Measurements from ENCODE around the gene MACROD2. TPM values are rescaled to one million over a fixed set of nuclear protein-coding genes. Genes with fewer than 3 reads are reported as not detected.

MACROD2 gene
- polyA plus RNA-seq, 2 of the 4 experiments (the other 2 are of a cell fraction) = 0.96 to 1.3 TPM

DNA sequence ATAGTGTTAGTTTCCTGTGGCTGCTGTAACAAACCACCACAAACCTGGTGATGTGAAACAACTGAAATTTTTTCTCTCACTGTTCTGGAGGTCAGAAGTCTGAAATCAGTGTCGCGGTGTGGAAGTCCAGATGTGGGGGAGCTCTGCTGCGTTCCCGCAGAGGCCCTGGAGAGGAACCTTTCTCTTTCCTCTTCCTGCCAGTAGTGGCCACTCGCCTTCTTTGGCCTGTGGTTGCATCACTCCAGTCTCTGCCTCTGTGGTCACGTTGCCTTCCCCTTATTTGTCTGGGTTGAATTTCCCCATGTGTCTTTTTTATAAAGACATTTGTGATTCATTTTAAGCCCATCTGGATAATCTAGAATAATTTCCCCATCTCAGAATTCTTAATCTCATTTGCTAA, 637.6 kb downstream of the MACROD2 start:
- ChIA-PET POLR2A (no interaction called here), CTCF (no interaction called here)
- no peaks in the 10 kb centered on the region for H3K4me1 ChIP-seq
- no peak for FAIRE-seq
- no peak overlapping the region for H3K27ac ChIP-seq
- no peak for TF ChIP-seq CEBPB (IDR thresholded peaks at IDR 0.05)
- no peak for TF ChIP-seq EHF (CRISPR knock-in tag; IDR thresholded peaks at IDR 0.05)
- no peak for TF ChIP-seq FOSL2 (IDR thresholded peaks at IDR 0.05)
- TF ChIP-seq FOSL2 (CRISPR knock-in tag; IDR thresholded peaks at IDR 0.05) = no peak
- no peak for TF ChIP-seq ZNF302 (CRISPR knock-in tag; IDR thresholded peaks at IDR 0.05)
- no peak for TF ChIP-seq SMC3 (IDR thresholded peaks at IDR 0.05)
- TF ChIP-seq JUNB (IDR thresholded peaks at IDR 0.05) = no peak
- no peak for TF ChIP-seq JUN (IDR thresholded peaks at IDR 0.05)
- TF ChIP-seq NR3C1 (IDR thresholded peaks at IDR 0.05) = no peak
- no peak for TF ChIP-seq KDM1A (IDR thresholded peaks at IDR 0.05; ENCODE audit: low read depth)
- no peak for TF ChIP-seq RFX5 (IDR thresholded peaks at IDR 0.05)
- TF ChIP-seq EHMT2 (IDR thresholded peaks at IDR 0.05; ENCODE audit: low read depth) = no peak
- TF ChIP-seq HEYL (CRISPR knock-in tag; IDR thresholded peaks at IDR 0.05) = no peak
- no peak for TF ChIP-seq NFE2L2 (conservative IDR thresholded peaks at IDR 0.05; ENCODE audit: low read length)
- TF ChIP-seq RARB (CRISPR knock-in tag; IDR thresholded peaks at IDR 0.05) = no peak
- no peak for TF ChIP-seq BCL3 (IDR thresholded peaks at IDR 0.05)
- no peak for TF ChIP-seq CBX2 (IDR thresholded peaks at IDR 0.05; ENCODE audit: borderline replicate concordance, low read depth)
- WGBS (ENCODE audit: missing lambda C conversion rate) = 84% methylated on average over 6 of the region's 6 CpGs
- H3K9me3 ChIP-seq = no peaks in the 10 kb centered on the region
- no peak for ATAC-seq
- DNase-seq (ENCODE audit: low read depth in 1 of 2, low spot score in 1 of 2) = no peak
- no peak overlapping the region for H3K4me3 ChIP-seq
- H3K4me2 ChIP-seq = no peak overlapping the region

- 72% methylated on average over 5 of the region's 5 CpGs for WGBS (ENCODE audit: missing lambda C conversion rate)
Measured at GRCh38 chr20:14633507-14633906, 638.2 kb downstream of the MACROD2 start.

More at GRCh38 chr20:14633507-14633906, 638.2 kb downstream of the MACROD2 start:
- ATAC-seq (no peak), FAIRE-seq (no peak), DNase-seq (ENCODE audit: low read depth in 1 of 2, low spot score in 1 of 2) (no peak)
- Histone ChIP-seq H3K4me1 (no peaks in the 10 kb centered on the region), H3K4me3 (no peak overlapping the region), H3K9me3 (no peaks in the 10 kb centered on the region), H3K4me2 (no peak overlapping the region), H3K27ac (no peak overlapping the region)
- ChIA-PET POLR2A (no interaction called here), CTCF (no interaction called here)
- TF ChIP-seq EHMT2 (IDR thresholded peaks at IDR 0.05; ENCODE audit: low read depth) = no peak
- TF ChIP-seq NFE2L2 (conservative IDR thresholded peaks at IDR 0.05; ENCODE audit: low read length) = no peak
- no peak for TF ChIP-seq SREBF2 (IDR thresholded peaks at IDR 0.05)
- no peak for TF ChIP-seq KDM1A (IDR thresholded peaks at IDR 0.05; ENCODE audit: low read depth)
- TF ChIP-seq ZC3H11A (IDR thresholded peaks at IDR 0.05) = no peak
- TF ChIP-seq CTCF (IDR thresholded peaks at IDR 0.05) = no peak
- no peak for TF ChIP-seq NPAS2 (CRISPR knock-in tag; IDR thresholded peaks at IDR 0.05; ENCODE audit: borderline replicate concordance)
- no peak for TF ChIP-seq HDAC2 (IDR thresholded peaks at IDR 0.05)
- TF ChIP-seq, protein P1, sequence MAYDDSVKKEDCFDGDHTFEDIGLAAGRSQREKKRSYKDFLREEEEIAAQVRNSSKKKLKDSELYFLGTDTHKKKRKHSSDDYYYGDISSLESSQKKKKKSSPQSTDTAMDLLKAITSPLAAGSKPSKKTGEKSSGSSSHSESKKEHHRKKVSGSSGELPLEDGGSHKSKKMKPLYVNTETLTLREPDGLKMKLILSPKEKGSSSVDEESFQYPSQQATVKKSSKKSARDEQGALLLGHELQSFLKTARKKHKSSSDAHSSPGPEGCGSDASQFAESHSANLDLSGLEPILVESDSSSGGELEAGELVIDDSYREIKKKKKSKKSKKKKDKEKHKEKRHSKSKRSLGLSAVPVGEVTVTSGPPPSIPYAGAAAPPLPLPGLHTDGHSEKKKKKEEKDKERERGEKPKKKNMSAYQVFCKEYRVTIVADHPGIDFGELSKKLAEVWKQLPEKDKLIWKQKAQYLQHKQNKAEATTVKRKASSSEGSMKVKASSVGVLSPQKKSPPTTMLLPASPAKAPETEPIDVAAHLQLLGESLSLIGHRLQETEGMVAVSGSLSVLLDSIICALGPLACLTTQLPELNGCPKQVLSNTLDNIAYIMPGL (CRISPR knock-in tag; IDR thresholded peaks at IDR 0.05; ENCODE audit: borderline replicate concordance) = no peak
- no peak for TF ChIP-seq POLR2AphosphoS2 (conservative IDR thresholded peaks at IDR 0.05; ENCODE audit: low read length)
- no peak for TF ChIP-seq CHD2 (IDR thresholded peaks at IDR 0.05; ENCODE audit: low read length, partially characterized antibody)
- TF ChIP-seq MAFK (IDR thresholded peaks at IDR 0.05; ENCODE audit: partially characterized antibody) = no peak

Data from A549 (cell line).